Mucosa of rectum (tissue), 2 donors: ENCODE measurements around the gene PSME3IP1.

Source experiments
- H3K27ac ChIP-seq, 2 donors: one replicate each; pipeline ENCODE4 v1.7.0; 2013; ENCODE audit warnings: inconsistent platforms in 2 of 2, low read depth in 2 of 2, low read length in 2 of 2
- H3K27me3 ChIP-seq, 2 donors: one replicate each; pipeline ENCODE4 v1.7.0; 2013; ENCODE audit warnings: low read length in 2 of 2; ENCODE audit not compliant: control insufficient read depth in 2 of 2, insufficient read depth in 2 of 2
- H3K36me3 ChIP-seq, 2 donors: one replicate each; pipeline ENCODE4 v1.7.0; 2013; ENCODE audit warnings: low read length in 2 of 2; ENCODE audit not compliant: control insufficient read depth in 2 of 2, insufficient read depth in 2 of 2
- H3K4me1 ChIP-seq, 2 donors: one replicate each; pipeline ENCODE4 v1.7.0; 2013; ENCODE audit warnings: low read length in 2 of 2, mild to moderate bottlenecking in 1 of 2; ENCODE audit not compliant: control insufficient read depth in 2 of 2, insufficient read depth in 2 of 2
- H3K4me3 ChIP-seq, 2 donors: one replicate each; pipeline ENCODE4 v1.7.0; 2013; ENCODE audit warnings: low read length in 2 of 2
- H3K9ac ChIP-seq, 2 donors: one replicate each; pipeline ENCODE4 v1.7.0; 2013; ENCODE audit warnings: low read length in 2 of 2, low read depth in 1 of 2, mild to moderate bottlenecking in 1 of 2
- H3K9me3 ChIP-seq, 2 donors: one replicate each; pipeline ENCODE4 v1.7.0; 2013; ENCODE audit warnings: low read length in 2 of 2; ENCODE audit not compliant: control insufficient read depth in 2 of 2
- donor health status: healthy.
- donor health status: Normal muscosa, but diverticular disease.

Gene PSME3IP1

GRCh38 chr16:57107321-57107922 is 78.4 kb downstream of the PSME3IP1 start:
- H3K9me3 ChIP-seq = no peaks in the 10 kb centered on the region
- H3K9ac ChIP-seq = no peak overlapping the region
- H3K4me3 ChIP-seq = no peak overlapping the region
- H3K27ac ChIP-seq = no peak overlapping the region
- peaks cover 0 to 3% of the 10 kb centered on the region in 2 donors for H3K4me1 ChIP-seq
- no peaks in the 10 kb centered on the region for H3K27me3 ChIP-seq
- H3K36me3 ChIP-seq = no peaks in the 10 kb centered on the region

DNA sequence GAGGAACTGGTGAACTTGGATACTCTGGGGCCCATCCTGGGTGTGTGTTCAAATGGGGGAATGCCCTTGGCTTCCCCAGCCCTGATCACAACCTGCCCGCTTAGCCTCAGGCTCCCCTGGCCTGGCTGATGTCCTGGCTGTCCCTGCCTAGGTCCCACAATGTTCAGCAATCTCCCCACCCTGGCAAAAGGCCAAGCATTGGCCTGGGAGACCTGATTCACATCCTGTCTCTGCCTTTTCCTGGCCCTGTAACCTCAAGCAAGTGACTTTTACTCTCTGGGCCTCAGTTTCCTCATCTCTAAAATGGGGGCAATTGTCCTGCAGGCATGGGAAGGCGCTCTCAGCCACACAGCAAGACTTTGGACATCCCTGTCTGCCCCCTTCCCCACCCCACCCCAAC is 79.1 kb downstream of the PSME3IP1 start:
- Histone ChIP-seq H3K4me1 (peaks cover 0 to 3% of the 10 kb centered on the region in 2 donors), H3K4me3 (no peak overlapping the region), H3K36me3 (no peaks in the 10 kb centered on the region), H3K9ac (no peak overlapping the region), H3K27ac (no peak overlapping the region), H3K9me3 (no peaks in the 10 kb centered on the region), H3K27me3 (no peaks in the 10 kb centered on the region)

DNA sequence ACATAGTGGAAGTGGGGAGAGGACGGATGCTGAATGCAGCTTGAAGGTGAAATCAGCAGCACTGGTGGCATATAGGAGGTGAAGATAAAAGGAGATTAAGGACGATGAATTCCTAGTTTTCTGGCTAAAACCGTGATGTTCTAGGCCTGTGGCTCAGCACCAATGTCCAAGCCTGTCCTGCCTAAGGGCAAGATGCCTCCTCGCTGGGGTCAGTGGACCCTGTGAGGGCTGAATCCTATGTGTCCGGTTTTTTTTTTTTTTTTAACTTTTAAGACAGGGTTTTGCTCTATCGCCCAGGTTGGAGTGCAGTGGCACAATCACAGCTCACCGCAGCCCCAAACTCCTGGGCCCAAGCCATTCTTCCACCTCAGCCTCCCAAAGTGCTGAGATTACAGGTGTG is 80.7 kb downstream of the PSME3IP1 start:
- Histone ChIP-seq H3K9ac (no peak overlapping the region), H3K4me3 (no peak overlapping the region), H3K4me1 (peaks cover 0 to 3% of the 10 kb centered on the region in 2 donors), H3K27ac (no peak overlapping the region), H3K27me3 (no peaks in the 10 kb centered on the region), H3K9me3 (no peaks in the 10 kb centered on the region), H3K36me3 (no peaks in the 10 kb centered on the region)

GRCh38 chr16:57104706-57105105 is 81.1 kb downstream of the PSME3IP1 start:
- no peak overlapping the region for H3K4me3 ChIP-seq
- H3K36me3 ChIP-seq = no peaks in the 10 kb centered on the region
- H3K9ac ChIP-seq = no peak overlapping the region
- peaks cover 0 to 3% of the 10 kb centered on the region in 2 donors for H3K4me1 ChIP-seq
- no peaks in the 10 kb centered on the region for H3K9me3 ChIP-seq
- H3K27ac ChIP-seq = no peak overlapping the region
- H3K27me3 ChIP-seq = no peaks in the 10 kb centered on the region

DNA sequence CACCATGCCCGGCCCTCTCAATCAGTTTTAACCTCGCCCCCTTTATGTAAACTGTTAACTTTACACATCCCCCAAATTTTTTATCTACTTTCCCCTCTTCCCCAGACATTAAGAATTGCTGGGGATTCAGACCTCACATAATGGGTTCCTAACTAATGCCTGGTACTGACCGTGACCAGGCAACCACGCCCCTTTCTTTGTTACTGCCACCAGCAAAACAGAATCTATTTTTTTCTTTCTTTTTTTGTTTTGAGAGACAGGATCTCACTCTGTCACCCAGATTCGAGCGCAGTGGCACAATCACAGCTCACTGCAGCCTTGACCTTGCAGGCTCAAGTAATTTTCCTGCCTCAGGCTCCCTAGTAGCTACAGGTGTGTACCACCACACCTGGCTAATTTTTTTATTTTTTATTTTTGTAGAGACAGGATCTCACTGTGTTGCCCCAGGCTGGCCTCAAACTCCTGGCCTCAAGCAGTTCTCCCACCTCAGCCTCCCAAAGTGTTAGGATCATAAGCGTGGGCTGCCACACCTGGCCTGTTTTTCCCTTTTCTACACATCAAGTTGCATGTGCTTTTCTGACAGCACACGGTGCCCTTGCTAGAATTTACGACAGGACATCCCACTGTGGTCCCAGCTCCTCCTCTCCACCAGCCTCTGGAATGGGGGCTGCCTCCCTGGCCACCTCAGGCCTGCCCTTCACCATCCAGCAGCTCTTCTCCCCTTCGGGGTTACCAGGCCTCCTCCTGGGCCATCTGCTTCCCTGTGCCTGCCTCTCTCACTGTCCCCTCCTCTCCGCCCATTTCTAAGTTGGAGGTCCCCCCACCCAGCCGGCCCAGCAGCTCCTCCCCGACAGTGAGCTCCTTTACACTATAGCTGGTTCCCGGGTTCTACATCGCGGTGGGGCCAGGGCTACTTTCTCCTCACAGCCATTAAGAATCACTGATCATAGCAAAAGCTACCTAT is 82.7 kb downstream of the PSME3IP1 start:
- no peaks in the 10 kb centered on the region for H3K9me3 ChIP-seq
- H3K27me3 ChIP-seq = no peaks in the 10 kb centered on the region
- no peak overlapping the region for H3K27ac ChIP-seq
- peaks cover 0 to 3% of the 10 kb centered on the region in 2 donors for H3K4me1 ChIP-seq
- H3K36me3 ChIP-seq = no peaks in the 10 kb centered on the region
- no peak overlapping the region for H3K9ac ChIP-seq
- no peak overlapping the region for H3K4me3 ChIP-seq
